NB4 (cell line): ENCODE data around the gene FOXP2.

Experiments used
- MYC ChIP-seq: IDR thresholded peaks from 2 replicates; pipeline ENCODE4 v1.6.1; 2011; ENCODE audit warnings: low read depth, low read length
- POLR2A ChIP-seq: IDR thresholded peaks from 2 replicates; pipeline ENCODE4 v1.6.1; 2011; ENCODE audit warnings: mild to moderate bottlenecking; ENCODE audit not compliant: insufficient read length; ENCODE audit errors: extremely low read depth
- TF ChIP-seq, protein P1 (sequence below): IDR thresholded peaks from one replicate; pipeline ENCODE4 v1.5.1; 2012; ENCODE audit warnings: low read depth, low read length
- TF ChIP-seq, protein P2 (sequence below): IDR thresholded peaks from 2 replicates; pipeline ENCODE4 v1.6.1; 2011; ENCODE audit warnings: low read depth, low read length

DNA sequence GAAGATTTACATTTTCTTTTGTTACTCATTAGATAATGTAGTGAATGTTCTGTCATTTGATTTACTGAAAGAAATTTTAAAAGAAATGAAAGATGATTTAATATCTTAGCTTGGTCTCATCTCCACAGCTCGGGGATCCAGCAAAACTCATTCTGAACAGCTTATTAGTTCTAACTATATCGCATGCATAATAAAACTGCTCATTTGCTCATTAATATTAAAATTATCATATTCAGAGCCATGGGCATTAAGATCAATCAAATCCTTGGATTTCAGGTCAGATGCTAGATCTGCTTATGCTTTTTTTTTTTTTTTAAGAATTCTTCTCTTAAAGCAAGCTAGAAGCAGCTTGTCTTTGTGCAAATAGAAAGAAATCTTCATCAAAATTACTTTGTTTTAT is 246.1 kb downstream of the FOXP2 start:
- TF ChIP-seq, protein P1, sequence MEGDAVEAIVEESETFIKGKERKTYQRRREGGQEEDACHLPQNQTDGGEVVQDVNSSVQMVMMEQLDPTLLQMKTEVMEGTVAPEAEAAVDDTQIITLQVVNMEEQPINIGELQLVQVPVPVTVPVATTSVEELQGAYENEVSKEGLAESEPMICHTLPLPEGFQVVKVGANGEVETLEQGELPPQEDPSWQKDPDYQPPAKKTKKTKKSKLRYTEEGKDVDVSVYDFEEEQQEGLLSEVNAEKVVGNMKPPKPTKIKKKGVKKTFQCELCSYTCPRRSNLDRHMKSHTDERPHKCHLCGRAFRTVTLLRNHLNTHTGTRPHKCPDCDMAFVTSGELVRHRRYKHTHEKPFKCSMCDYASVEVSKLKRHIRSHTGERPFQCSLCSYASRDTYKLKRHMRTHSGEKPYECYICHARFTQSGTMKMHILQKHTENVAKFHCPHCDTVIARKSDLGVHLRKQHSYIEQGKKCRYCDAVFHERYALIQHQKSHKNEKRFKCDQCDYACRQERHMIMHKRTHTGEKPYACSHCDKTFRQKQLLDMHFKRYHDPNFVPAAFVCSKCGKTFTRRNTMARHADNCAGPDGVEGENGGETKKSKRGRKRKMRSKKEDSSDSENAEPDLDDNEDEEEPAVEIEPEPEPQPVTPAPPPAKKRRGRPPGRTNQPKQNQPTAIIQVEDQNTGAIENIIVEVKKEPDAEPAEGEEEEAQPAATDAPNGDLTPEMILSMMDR = no peak
- TF ChIP-seq POLR2A (no peak), MYC (no peak)
- TF ChIP-seq, protein P2, sequence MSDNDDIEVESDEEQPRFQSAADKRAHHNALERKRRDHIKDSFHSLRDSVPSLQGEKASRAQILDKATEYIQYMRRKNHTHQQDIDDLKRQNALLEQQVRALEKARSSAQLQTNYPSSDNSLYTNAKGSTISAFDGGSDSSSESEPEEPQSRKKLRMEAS = no peak
